Gastroesophageal sphincter (tissue), 4 donors: Measurements from ENCODE around the gene DCAF5. TPM values are rescaled to one million over a fixed set of nuclear protein-coding genes. Genes with fewer than 3 reads are reported as not detected.
"Not testable (repeated sequence)": the region's sequence is repeated elsewhere in the genome, so short reads cannot be mapped to it uniquely, and the experiment has no call there.

ENCODE experiments used
- ATAC-seq: fragments of 150-250 bp; one replicate; pipeline ENCODE4 v1.9.1; 2016; ENCODE audit warnings: mild to moderate bottlenecking, moderate library complexity
- H3K27ac ChIP-seq, 4 donors: fragments of 200-600 bp; sonication (generic) in 3 of 4; 1 replicate in 3 of 4; 2 replicates in 1 of 4; pipeline ENCODE4 v1.5.1; 2016 to 2019
- H3K27me3 ChIP-seq: fragments of 200-600 bp; sonication (generic); one replicate; pipeline ENCODE4 v1.5.1; 2019
- H3K36me3 ChIP-seq, 2 donors: fragments of 200-600 bp; sonication (generic); one replicate each; pipeline ENCODE4 v1.5.1; 2019; ENCODE audit warnings: control low read depth in 1 of 2
- H3K4me1 ChIP-seq, 3 donors: fragments of 200-600 bp; sonication (generic); 1 replicate in 2 of 3; 2 replicates in 1 of 3; pipeline ENCODE4 v1.5.1; 2016 to 2019; ENCODE audit warnings: control low read depth in 2 of 3
- H3K4me3 ChIP-seq, 2 donors: fragments of 200-600 bp; sonication (generic); one replicate each; pipeline ENCODE4 v1.5.1; 2019; ENCODE audit warnings: mild to moderate bottlenecking in 1 of 2, moderate library complexity in 1 of 2
- H3K9me3 ChIP-seq, 3 donors: fragments of 200-600 bp; sonication (generic); one replicate each; pipeline ENCODE4 v1.5.1; 2017 to 2019; ENCODE audit warnings: control low read depth in 2 of 3
- CTCF ChIP-seq, 4 experiments: fragments of 200-600 bp in 2 of 4; fragments of 450-650 bp in 2 of 4; sonication (generic) in 1 of 4; IDR thresholded peaks; one replicate each; pipeline ENCODE4 v1.5.1; 2017 to 2019; ENCODE audit warnings: antibody characterized with exemption in 4 of 4, mild to moderate bottlenecking in 2 of 4, moderate library complexity in 2 of 4
- EP300 ChIP-seq: sonication (generic); formaldehyde crosslinking; IDR thresholded peaks from one replicate; pipeline ENCODE4 v1.6.1; 2017; ENCODE audit warnings: antibody characterized with exemption, mild to moderate bottlenecking
- POLR2A ChIP-seq, 2 donors: fragments of 450-650 bp; IDR thresholded peaks; one replicate each; pipeline ENCODE4 v1.6.1; 2017; ENCODE audit warnings: antibody characterized with exemption in 2 of 2, mild to moderate bottlenecking in 2 of 2, moderate library complexity in 1 of 2
- POLR2AphosphoS5 ChIP-seq: sonication (generic); formaldehyde crosslinking; IDR thresholded peaks from one replicate; pipeline ENCODE4 v1.6.1; 2017; ENCODE audit warnings: antibody characterized with exemption
- WGBS, 2 donors: methylation state at CpG; one replicate each; pipeline ENCODE4 v1.1.5; 2018; ENCODE audit warnings: low coverage in 1 of 2; 5-methylcytosine and 5-hydroxymethylcytosine counted together
- total RNA-seq, 4 donors: library from RNA; depleted of rRNA; stranded (reverse); fragments of >200 nt; gene quantifications; one replicate each; pipeline ENCODE4 v1.1.0, GENCODE V29; 2016

The DCAF5 gene
- total RNA-seq, 4 donors from 2014 or later, result 31.0 to 63.6 (median 36.9) TPM

GRCh38 chr14:69072584-69072983, 80.3 kb downstream of the DCAF5 start:
- no peak for ATAC-seq

GRCh38 chr14:69068744-69069421, 84.0 kb downstream of the DCAF5 start:
- Histone ChIP-seq H3K4me3 (no peak overlapping the region), H3K4me1 (peaks cover 0 to 19% (median 0%) of the 10 kb centered on the region in 3 donors), H3K27me3 (no peaks in the 10 kb centered on the region), H3K27ac (no peak overlapping the region), H3K36me3 (peaks cover 0 to 55% of the 10 kb centered on the region in 2 donors), H3K9me3 (no peaks in the 10 kb centered on the region)
- ATAC-seq, result no peak
- TF ChIP-seq EP300, result no peak
- no peak for TF ChIP-seq CTCF (IDR thresholded peaks at IDR 0.05)
- TF ChIP-seq POLR2AphosphoS5, result no peak
- no peak for TF ChIP-seq POLR2A (IDR thresholded peaks at IDR 0.05)
- WGBS, 2 donors, result 49 to 50% methylated on average over 2 of the region's 2 CpGs

More at GRCh38 chr14:69072584-69072983, 80.3 kb downstream of the DCAF5 start:
- Histone ChIP-seq H3K27me3 (no peaks in the 10 kb centered on the region), H3K9me3 (no peaks in the 10 kb centered on the region), H3K4me3 (no peak overlapping the region), H3K4me1 (peaks cover 0 to 28% (median 1%) of the 10 kb centered on the region in 3 donors), H3K36me3 (peaks cover 0 to 55% of the 10 kb centered on the region in 2 donors), H3K27ac (no peak overlapping the region)
- 33 to 67% methylated on average over 1 to 2 of the region's 2 CpGs for WGBS, 2 donors
- TF ChIP-seq EP300 (no peak), CTCF (IDR thresholded peaks at IDR 0.05) (no peak), POLR2A (IDR thresholded peaks at IDR 0.05) (no peak), POLR2AphosphoS5 (no peak)

- Histone ChIP-seq H3K4me3 (no peak overlapping the region), H3K27ac (no peak overlapping the region), H3K36me3 (peaks cover 0 to 52% of the 10 kb centered on the region in 2 donors), H3K4me1 (peaks cover 0 to 6% (median 0%) of the 10 kb centered on the region in 3 donors), H3K9me3 (no peaks in the 10 kb centered on the region), H3K27me3 (no peaks in the 10 kb centered on the region)
- no peak for ATAC-seq
- TF ChIP-seq POLR2A (IDR thresholded peaks at IDR 0.05), result no peak
- TF ChIP-seq POLR2AphosphoS5, result no peak
- no peak for TF ChIP-seq EP300
- no peak for TF ChIP-seq CTCF (IDR thresholded peaks at IDR 0.05)
- WGBS, 2 donors, result 88 to 89% methylated on average over 3 of the region's 3 CpGs
Observed at GRCh38 chr14:69066396-69067171, 86.3 kb downstream of the DCAF5 start.

- H3K9me3 ChIP-seq, H3K27ac ChIP-seq, H3K4me1 ChIP-seq, H3K4me3 ChIP-seq, ATAC-seq, H3K27me3 ChIP-seq: not testable (repeated sequence)
- WGBS, 2 donors, result 91 to 100% methylated on average over 1 to 4 of the region's 4 CpGs
- H3K36me3 ChIP-seq, result peaks cover 0 to 58% of the 10 kb centered on the region in 2 donors
Observed at GRCh38 chr14:69065934-69066333, 87.0 kb downstream of the DCAF5 start.

- Histone ChIP-seq H3K27me3 (no peaks in the 10 kb centered on the region), H3K27ac (no peak overlapping the region), H3K36me3 (peaks cover 0 to 67% of the 10 kb centered on the region in 2 donors), H3K4me1 (peaks cover 0 to 6% (median 0%) of the 10 kb centered on the region in 3 donors), H3K4me3 (no peak overlapping the region), H3K9me3 (no peaks in the 10 kb centered on the region)
- no peak for ATAC-seq
- TF ChIP-seq EP300 (no peak), POLR2AphosphoS5 (no peak), POLR2A (IDR thresholded peaks at IDR 0.05) (no peak), CTCF (IDR thresholded peaks at IDR 0.05) (no peak)
Observed at GRCh38 chr14:69064596-69064995, 88.3 kb downstream of the DCAF5 start.
